HS-5 (cell line): Measurements from ENCODE around the gene GRID2IP.

Experiments
- DNase-seq: peaks from one replicate; pipeline ENCODE4 v3.0.0-alpha.2; 2012; ENCODE audit warnings: low read depth

Gene GRID2IP

GRCh38 chr7:6562106-6562505, 10.8 kb upstream of the GRID2IP start:
- DNase-seq: no peak

GRCh38 chr7:6559896-6560295, 8.6 kb upstream of the GRID2IP start:
- no peak for DNase-seq

- no peak for DNase-seq
Measured at GRCh38 chr7:6558837-6559236, 7.6 kb upstream of the GRID2IP start.

GRCh38 chr7:6556196-6556595, 4.9 kb upstream of the GRID2IP start:
- no peak for DNase-seq

- no peak for DNase-seq
Measured at GRCh38 chr7:6554848-6555247, 3.6 kb upstream of the GRID2IP start.

- no peak for DNase-seq
Measured at GRCh38 chr7:6553448-6554044, 2.3 kb upstream of the GRID2IP start.

GRCh38 chr7:6547400-6547799, 3.9 kb downstream of the GRID2IP start:
- DNase-seq: no peak

GRCh38 chr7:6546498-6547251, 4.6 kb downstream of the GRID2IP start:
- no peak for DNase-seq

GRCh38 chr7:6545398-6546126, 5.7 kb downstream of the GRID2IP start:
- DNase-seq: no peak

GRCh38 chr7:6542368-6542767, 8.9 kb downstream of the GRID2IP start:
- no peak for DNase-seq

GRCh38 chr7:6536262-6537260, 14.7 kb downstream of the GRID2IP start:
- DNase-seq: no peak

GRCh38 chr7:6533893-6534495, 17.3 kb downstream of the GRID2IP start:
- no peak for DNase-seq

GRCh38 chr7:6532516-6532915, 18.7 kb downstream of the GRID2IP start:
- no peak for DNase-seq

- DNase-seq: no peak
Measured at GRCh38 chr7:6531492-6532279, 19.6 kb downstream of the GRID2IP start.

- no peak for DNase-seq
Measured at GRCh38 chr7:6530626-6531491, 20.4 kb downstream of the GRID2IP start.

- DNase-seq: no peak
Measured at GRCh38 chr7:6529643-6530042, 21.6 kb downstream of the GRID2IP start.

- no peak for DNase-seq
Measured at GRCh38 chr7:6528401-6529130, 22.7 kb downstream of the GRID2IP start.

- no peak for DNase-seq
Measured at GRCh38 chr7:6526997-6527378, 24.3 kb downstream of the GRID2IP start.
